OCI-LY3 (cell line): Measurements from ENCODE around the gene CST9L.

Experiments
- H2AFZ ChIP-seq: fragments of 200-600, 300-600 bp; shearing (Covaris generic); 2 replicates; pipeline ENCODE4 v1.6.0; 2014; ENCODE audit warnings: antibody characterized with exemption, low read depth, low read length
- H3K27ac ChIP-seq: fragments of 200-600, 300-600 bp; sonication (generic); 2 replicates; pipeline ENCODE4 v1.5.1; 2014; ENCODE audit warnings: mild to moderate bottlenecking, low read length, moderate library complexity, mixed read lengths
- H3K27me3 ChIP-seq: fragments of 200-600, 300-600 bp; sonication (generic); 2 replicates; pipeline ENCODE4 v1.6.1; 2014; ENCODE audit warnings: low read depth, low read length, mixed read lengths
- H3K36me3 ChIP-seq: fragments of 200-600, 300-600 bp; sonication (generic); replicated peaks from 2 replicates; pipeline ENCODE3; 2014; ENCODE audit warnings: low read depth, low read length, mixed read lengths
- H3K4me1 ChIP-seq: fragments of 300-600, 200-600 bp; sonication (generic); 2 replicates; pipeline ENCODE4 v1.6.1; 2014; ENCODE audit warnings: low read length, mixed read lengths
- H3K4me2 ChIP-seq: fragments of 200-600, 300-600 bp; sonication (generic); 2 replicates; pipeline ENCODE4 v1.6.1; 2014; ENCODE audit warnings: low read length, mixed read lengths
- H3K4me3 ChIP-seq: fragments of 300-600, 200-600 bp; sonication (generic); 2 replicates; pipeline ENCODE4 v1.5.1; 2014; ENCODE audit warnings: antibody characterized with exemption, mild to moderate bottlenecking, low read length, moderate library complexity
- H3K79me2 ChIP-seq: fragments of 300-600, 200-600 bp; shearing (Covaris generic); 2 replicates; pipeline ENCODE4 v1.6.1; 2014; ENCODE audit warnings: mild to moderate bottlenecking, low read length, mixed read lengths
- H3K9ac ChIP-seq: fragments of 300-600, 200-600 bp; shearing (Covaris generic); 2 replicates; pipeline ENCODE4 v1.6.0; 2014; ENCODE audit warnings: mild to moderate bottlenecking, low read length, moderate library complexity
- H3K9me3 ChIP-seq: fragments of 200-600, 300-600 bp; shearing (Covaris generic); 2 replicates; pipeline ENCODE4 v1.6.1; 2014; ENCODE audit warnings: low read length, mixed read lengths; ENCODE audit not compliant: insufficient read depth
- H4K20me1 ChIP-seq: fragments of 200-600, 300-600 bp; sonication (generic); 2 replicates; pipeline ENCODE4 v1.6.1; 2016; ENCODE audit warnings: low read length, mixed read lengths; ENCODE audit not compliant: insufficient read depth
- EZH2phosphoT487 ChIP-seq: fragments of 200-600 bp; shearing (Covaris generic); IDR thresholded peaks from 2 replicates; pipeline ENCODE4 v1.6.1; 2018; ENCODE audit warnings: antibody characterized with exemption, mixed run types, low read depth
- TF ChIP-seq, protein P1 (sequence below): fragments of 200-600, 300-600 bp; sonication (generic); IDR thresholded peaks from 2 replicates; pipeline ENCODE4 v1.5.1; 2014; ENCODE audit warnings: antibody characterized with exemption, low read length, low read depth

Gene CST9L

DNA sequence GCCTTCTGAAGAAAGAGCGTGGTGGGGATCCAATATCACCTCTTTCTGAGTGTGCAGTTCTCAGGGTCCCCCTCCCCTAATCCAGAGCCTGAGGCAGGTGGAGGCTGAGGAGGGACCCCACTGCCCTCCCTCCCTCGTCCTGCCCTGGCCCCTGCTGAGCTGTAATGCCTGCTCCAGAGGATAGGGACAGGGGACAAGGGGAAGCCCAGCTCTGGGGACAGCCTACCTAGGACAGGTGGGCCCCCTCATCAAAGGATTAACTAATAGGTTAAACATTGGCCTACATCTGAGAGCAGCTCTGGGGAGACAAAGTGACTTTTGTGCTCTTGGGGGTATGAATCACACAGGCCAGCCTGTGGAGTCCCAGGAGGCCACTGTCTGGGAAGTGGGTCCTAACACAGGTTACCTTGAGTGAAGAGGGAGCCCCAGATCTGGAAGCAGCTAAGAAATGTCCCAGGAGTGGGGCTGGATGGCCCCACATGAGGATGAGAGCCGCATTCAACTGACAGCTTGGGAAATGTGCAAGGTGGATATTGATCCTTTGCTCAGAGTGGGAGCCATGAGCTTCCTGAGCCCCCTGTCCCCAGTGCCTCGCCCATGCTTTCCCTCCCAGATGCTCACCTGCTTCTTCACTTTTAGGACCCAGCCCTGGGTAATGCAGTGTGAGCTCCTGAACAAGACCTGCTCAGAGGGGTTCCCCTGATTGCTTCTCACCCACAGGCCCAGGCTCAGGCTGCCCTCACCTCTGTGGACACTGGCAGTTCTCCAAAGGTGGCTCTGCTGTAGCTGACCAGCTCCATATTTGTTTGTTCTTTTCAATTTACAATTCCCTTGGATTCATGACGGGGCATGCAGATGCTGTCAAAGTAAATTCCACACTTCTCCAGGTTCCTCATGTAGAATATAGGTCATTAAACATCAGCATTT lies 17.8 kb upstream of the CST9L start:
- Histone ChIP-seq H3K4me1 (peaks cover 6% of the 10 kb centered on the region), H3K4me3 (no peak overlapping the region), H3K36me3 (no peaks in the 10 kb centered on the region), H3K27me3 (peaks cover 7% of the 10 kb centered on the region), H3K79me2 (no peaks in the 10 kb centered on the region), H4K20me1 (no peaks in the 10 kb centered on the region; the same call in 1 of the 2 replicates), H3K9me3 (no peaks in the 10 kb centered on the region), H3K27ac (no peak overlapping the region), H2AFZ (no peak overlapping the region), H3K4me2 (no peak overlapping the region), H3K9ac (no peak overlapping the region)
- TF ChIP-seq, protein P1, sequence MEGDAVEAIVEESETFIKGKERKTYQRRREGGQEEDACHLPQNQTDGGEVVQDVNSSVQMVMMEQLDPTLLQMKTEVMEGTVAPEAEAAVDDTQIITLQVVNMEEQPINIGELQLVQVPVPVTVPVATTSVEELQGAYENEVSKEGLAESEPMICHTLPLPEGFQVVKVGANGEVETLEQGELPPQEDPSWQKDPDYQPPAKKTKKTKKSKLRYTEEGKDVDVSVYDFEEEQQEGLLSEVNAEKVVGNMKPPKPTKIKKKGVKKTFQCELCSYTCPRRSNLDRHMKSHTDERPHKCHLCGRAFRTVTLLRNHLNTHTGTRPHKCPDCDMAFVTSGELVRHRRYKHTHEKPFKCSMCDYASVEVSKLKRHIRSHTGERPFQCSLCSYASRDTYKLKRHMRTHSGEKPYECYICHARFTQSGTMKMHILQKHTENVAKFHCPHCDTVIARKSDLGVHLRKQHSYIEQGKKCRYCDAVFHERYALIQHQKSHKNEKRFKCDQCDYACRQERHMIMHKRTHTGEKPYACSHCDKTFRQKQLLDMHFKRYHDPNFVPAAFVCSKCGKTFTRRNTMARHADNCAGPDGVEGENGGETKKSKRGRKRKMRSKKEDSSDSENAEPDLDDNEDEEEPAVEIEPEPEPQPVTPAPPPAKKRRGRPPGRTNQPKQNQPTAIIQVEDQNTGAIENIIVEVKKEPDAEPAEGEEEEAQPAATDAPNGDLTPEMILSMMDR, result no peak
- TF ChIP-seq EZH2phosphoT487, result no peak

DNA sequence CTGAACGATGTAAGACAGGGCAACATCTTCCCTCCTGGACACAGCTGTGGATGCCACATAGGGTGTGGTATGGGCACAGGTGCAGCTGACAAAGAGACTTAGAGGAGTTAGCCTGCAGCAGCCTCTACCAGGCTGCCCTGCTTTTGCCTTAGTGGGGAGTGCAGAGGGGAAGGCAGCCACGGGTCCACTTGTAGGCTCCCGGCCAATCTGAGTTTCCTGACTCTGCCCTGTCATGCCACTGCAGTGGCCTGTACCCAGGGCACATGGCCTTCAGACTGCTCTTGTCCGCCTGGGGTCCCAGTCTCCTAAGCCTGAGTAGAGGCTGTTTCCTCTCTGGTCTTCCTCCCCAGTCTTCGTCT lies 17.1 kb upstream of the CST9L start:
- Histone ChIP-seq H3K27ac (no peak overlapping the region), H3K4me2 (no peak overlapping the region), H4K20me1 (no peaks in the 10 kb centered on the region; the same call in 1 of the 2 replicates), H3K9ac (no peak overlapping the region), H3K36me3 (no peaks in the 10 kb centered on the region), H3K4me3 (no peak overlapping the region), H3K4me1 (peaks cover 6% of the 10 kb centered on the region), H3K27me3 (peaks cover 7% of the 10 kb centered on the region), H2AFZ (no peak overlapping the region), H3K79me2 (no peaks in the 10 kb centered on the region), H3K9me3 (no peaks in the 10 kb centered on the region)
- no peak for TF ChIP-seq EZH2phosphoT487
- TF ChIP-seq, protein P1, result no peak

DNA sequence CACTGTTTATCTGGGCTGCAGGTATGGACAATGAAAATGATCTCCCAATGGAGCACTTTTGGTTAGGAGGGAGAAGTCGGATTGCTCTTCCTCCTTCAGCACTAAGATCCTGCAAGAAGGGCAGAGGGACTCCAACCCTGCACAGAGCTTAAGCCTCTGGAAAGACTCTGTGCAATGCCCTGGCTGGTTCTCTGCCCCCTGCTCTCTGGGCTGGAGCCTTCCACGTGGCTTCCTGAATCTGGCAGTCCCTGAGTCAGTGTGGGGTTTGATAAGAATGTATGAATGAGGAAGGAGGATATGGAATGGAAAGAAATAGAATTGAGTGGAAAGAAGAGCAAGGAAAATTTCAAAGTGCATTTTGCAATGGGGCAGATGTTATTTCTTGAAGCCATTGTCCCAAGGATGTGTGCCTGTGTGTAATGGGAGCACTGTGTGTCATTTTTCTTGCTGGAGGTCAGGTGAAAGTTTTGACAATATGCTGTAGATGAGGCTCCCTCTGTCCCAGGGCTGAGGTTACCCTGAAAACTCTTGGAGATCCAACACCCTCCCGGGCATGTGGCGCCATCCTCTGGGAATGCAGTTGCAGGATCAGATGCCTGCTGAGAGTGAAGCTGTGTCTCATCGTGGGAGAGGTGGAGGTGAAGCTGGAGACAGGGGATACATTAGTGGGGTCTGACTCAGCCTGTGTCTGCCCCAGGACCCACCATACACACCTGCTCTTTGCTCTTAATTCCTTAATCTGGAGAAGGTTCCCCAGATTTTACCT lies 16.3 kb upstream of the CST9L start:
- H4K20me1 ChIP-seq, result no peaks in the 10 kb centered on the region; the same call in 1 of the 2 replicates
- H3K36me3 ChIP-seq, result no peaks in the 10 kb centered on the region
- no peak overlapping the region for H2AFZ ChIP-seq
- TF ChIP-seq, protein P1, result no peak
- TF ChIP-seq EZH2phosphoT487, result no peak
- peaks cover 7% of the 10 kb centered on the region for H3K27me3 ChIP-seq
- no peak overlapping the region for H3K9ac ChIP-seq
- H3K27ac ChIP-seq, result no peak overlapping the region
- no peaks in the 10 kb centered on the region for H3K79me2 ChIP-seq
- no peaks in the 10 kb centered on the region for H3K9me3 ChIP-seq
- H3K4me2 ChIP-seq, result no peak overlapping the region
- H3K4me3 ChIP-seq, result no peak overlapping the region
- peaks cover 6% of the 10 kb centered on the region for H3K4me1 ChIP-seq

DNA sequence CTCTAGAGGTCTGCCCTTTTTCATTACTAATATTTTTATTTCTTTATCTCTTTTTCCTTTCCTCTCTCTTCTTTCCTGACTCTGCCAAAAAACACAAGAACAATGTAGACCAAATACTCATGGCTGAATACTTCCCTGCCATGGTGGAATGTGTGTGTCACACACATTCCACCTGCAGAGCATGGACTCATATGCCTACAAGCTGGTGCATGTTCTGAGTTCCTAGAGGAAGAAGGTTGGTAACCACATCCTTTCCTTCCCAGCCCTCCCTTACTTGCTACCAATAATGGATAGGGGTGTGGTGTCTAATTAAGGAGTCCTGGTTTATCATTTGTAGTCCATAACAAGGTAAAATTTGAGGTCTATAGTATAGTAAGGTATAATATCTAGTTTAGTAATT lies 15.2 kb upstream of the CST9L start:
- TF ChIP-seq, protein P1, result no peak
- no peak for TF ChIP-seq EZH2phosphoT487
- Histone ChIP-seq H3K4me1 (peaks cover 6% of the 10 kb centered on the region), H3K9me3 (no peaks in the 10 kb centered on the region), H2AFZ (no peak overlapping the region), H4K20me1 (no peaks in the 10 kb centered on the region; the same call in 1 of the 2 replicates), H3K79me2 (no peaks in the 10 kb centered on the region), H3K27ac (no peak overlapping the region), H3K9ac (no peak overlapping the region), H3K4me2 (no peak overlapping the region), H3K36me3 (no peaks in the 10 kb centered on the region), H3K27me3 (peaks cover 7% of the 10 kb centered on the region), H3K4me3 (no peak overlapping the region)
